Left ventricle myocardium inferior (tissue), 1 donor: ENCODE data around the gene LOXL3. TPM values are rescaled to one million over a fixed set of nuclear protein-coding genes. Genes with fewer than 3 reads are reported as not detected.

Source experiments
- DNase-seq: peaks from one replicate; pipeline ENCODE4 v3.0.0-alpha.2; 2020
- H3K27ac ChIP-seq: fragments of 200-600 bp; replicated peaks from 2 replicates; pipeline ENCODE4 v1.8.0; 2021
- H3K27me3 ChIP-seq: fragments of 200-600 bp; 2 replicates; pipeline ENCODE4 v1.8.0; 2021; ENCODE audit warnings: low read depth
- H3K36me3 ChIP-seq: fragments of 200-600 bp; 2 replicates; pipeline ENCODE4 v1.8.0; 2021
- H3K4me1 ChIP-seq: fragments of 200-600 bp; 2 replicates; pipeline ENCODE4 v1.8.0; 2021
- H3K4me3 ChIP-seq: fragments of 200-600 bp; 2 replicates; pipeline ENCODE4 v1.8.0; 2021; ENCODE audit warnings: mild to moderate bottlenecking, moderate library complexity
- H3K9me3 ChIP-seq: fragments of 200-600 bp; replicated peaks from 2 replicates; pipeline ENCODE4 v1.8.0; 2021
- intact Hi-C: fragments of 100-400 bp; cut with micrococcal nuclease; formaldehyde crosslinking; loops from one replicate; pipeline ENCODE4 v1.11.0; 2022
- total RNA-seq: library from RNA; stranded (reverse); fragmentation: NEBNext Ultra II Directional; extraction: Animal tissue kit (Norgen Biotek cat#: 25700); gene quantifications from one replicate; pipeline ENCODE4 v1.2.1, GENCODE V29; 2021
- TF ChIP-seq, protein P1 (sequence below): fragments of 200-600 bp; IDR thresholded peaks from 2 replicates; pipeline ENCODE4 v1.8.0; 2021; ENCODE audit warnings: antibody characterized with exemption, mild to moderate bottlenecking, borderline replicate concordance
- donor health status: DM: no; HTN: yes; CAD: no; lungs with severe emphysema.

LOXL3 gene
- total RNA-seq, 1 donor from 2014 or later: 4.7 TPM

GRCh38 chr2:74577448-74577847, 23.7 kb upstream of the LOXL3 start:
- Histone ChIP-seq H3K4me3 (no peak overlapping the region), H3K27me3 (peaks cover 16% of the 10 kb centered on the region), H3K4me1 (peaks cover 10% of the 10 kb centered on the region), H3K36me3 (no peaks in the 10 kb centered on the region), H3K27ac (peak overlapping the region; percentile 70), H3K9me3 (no peaks in the 10 kb centered on the region)
- no peak for DNase-seq
- intact Hi-C loops: no loop called here
- TF ChIP-seq, protein P1, sequence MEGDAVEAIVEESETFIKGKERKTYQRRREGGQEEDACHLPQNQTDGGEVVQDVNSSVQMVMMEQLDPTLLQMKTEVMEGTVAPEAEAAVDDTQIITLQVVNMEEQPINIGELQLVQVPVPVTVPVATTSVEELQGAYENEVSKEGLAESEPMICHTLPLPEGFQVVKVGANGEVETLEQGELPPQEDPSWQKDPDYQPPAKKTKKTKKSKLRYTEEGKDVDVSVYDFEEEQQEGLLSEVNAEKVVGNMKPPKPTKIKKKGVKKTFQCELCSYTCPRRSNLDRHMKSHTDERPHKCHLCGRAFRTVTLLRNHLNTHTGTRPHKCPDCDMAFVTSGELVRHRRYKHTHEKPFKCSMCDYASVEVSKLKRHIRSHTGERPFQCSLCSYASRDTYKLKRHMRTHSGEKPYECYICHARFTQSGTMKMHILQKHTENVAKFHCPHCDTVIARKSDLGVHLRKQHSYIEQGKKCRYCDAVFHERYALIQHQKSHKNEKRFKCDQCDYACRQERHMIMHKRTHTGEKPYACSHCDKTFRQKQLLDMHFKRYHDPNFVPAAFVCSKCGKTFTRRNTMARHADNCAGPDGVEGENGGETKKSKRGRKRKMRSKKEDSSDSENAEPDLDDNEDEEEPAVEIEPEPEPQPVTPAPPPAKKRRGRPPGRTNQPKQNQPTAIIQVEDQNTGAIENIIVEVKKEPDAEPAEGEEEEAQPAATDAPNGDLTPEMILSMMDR: no peak

GRCh38 chr2:74576863-74577229, 23.1 kb upstream of the LOXL3 start:
- Histone ChIP-seq H3K36me3 (no peaks in the 10 kb centered on the region), H3K4me3 (no peak overlapping the region), H3K4me1 (peaks cover 10% of the 10 kb centered on the region), H3K27ac (peak overlapping the region; percentile 70), H3K9me3 (no peaks in the 10 kb centered on the region), H3K27me3 (peaks cover 16% of the 10 kb centered on the region)
- intact Hi-C loops: no loop called here
- DNase-seq: no peak
- TF ChIP-seq, protein P1: no peak

DNA sequence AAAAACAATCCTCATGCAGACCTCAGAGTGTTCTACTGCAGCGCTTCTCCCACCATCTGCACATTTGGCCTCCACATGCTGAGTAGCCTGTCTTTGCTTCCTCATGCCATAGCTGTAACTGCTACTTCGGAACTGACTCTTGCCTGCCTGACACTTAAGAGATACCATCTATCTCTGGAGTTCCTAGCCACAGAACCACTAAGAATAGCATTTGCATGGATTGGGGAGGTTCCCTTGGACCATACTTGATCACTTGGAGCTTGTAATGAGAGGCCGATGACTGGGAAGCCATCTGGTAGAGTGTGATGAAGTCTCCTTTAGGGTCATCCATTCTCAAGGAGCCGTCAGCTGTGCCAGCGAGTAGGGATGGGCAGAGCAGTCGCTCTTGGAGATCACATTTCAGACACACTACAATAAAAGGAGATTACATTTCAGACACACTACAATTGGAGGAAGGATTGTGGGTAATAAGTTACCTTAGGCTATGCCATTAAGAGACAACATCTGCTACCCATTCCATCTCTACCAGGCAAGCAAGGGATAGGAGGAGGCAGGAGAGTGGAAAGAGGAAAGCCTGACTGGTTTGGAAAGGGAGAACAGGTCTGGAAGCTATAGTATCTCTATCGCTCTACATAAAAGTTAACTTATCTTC, 22.6 kb upstream of the LOXL3 start:
- H3K27ac ChIP-seq: peak overlapping the region; percentile 70
- intact Hi-C loops: no loop called here
- DNase-seq: no peak
- H3K36me3 ChIP-seq: no peaks in the 10 kb centered on the region
- TF ChIP-seq, protein P1: no peak
- no peak overlapping the region for H3K4me3 ChIP-seq
- H3K27me3 ChIP-seq: peaks cover 16% of the 10 kb centered on the region
- H3K9me3 ChIP-seq: no peaks in the 10 kb centered on the region
- peaks cover 10% of the 10 kb centered on the region for H3K4me1 ChIP-seq

DNA sequence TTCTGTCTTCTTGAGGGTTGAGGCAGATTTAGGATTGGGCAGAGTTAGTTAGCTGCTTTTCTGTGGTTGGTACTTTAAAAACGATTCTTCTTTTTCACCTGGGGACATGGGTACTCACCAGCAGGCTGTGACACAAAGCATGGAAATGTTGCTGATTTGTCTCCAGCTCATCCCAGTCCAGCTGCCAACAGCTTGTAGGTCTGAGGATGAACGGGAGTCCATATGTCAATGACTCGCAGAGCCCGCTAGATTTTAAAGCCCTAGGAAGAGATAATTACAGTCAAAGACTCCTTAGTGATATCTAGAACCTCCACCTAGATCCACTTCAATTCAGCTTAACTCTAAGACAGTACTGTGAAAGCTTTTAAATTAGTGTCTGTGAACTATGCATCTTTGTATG, 21.6 kb upstream of the LOXL3 start:
- H3K4me3 ChIP-seq: no peak overlapping the region
- intact Hi-C loops: no loop called here
- H3K27ac ChIP-seq: no peak overlapping the region
- no peaks in the 10 kb centered on the region for H3K36me3 ChIP-seq
- H3K27me3 ChIP-seq: peaks cover 8% of the 10 kb centered on the region
- H3K9me3 ChIP-seq: no peaks in the 10 kb centered on the region
- TF ChIP-seq, protein P1: no peak
- H3K4me1 ChIP-seq: peaks cover 10% of the 10 kb centered on the region
- DNase-seq: no peak

- H3K36me3 ChIP-seq: no peaks in the 10 kb centered on the region
- peak overlapping the region; percentile 21 for H3K27ac ChIP-seq
- DNase-seq: no peak
- intact Hi-C loops: no loop called here
- peaks cover 12% of the 10 kb centered on the region for H3K27me3 ChIP-seq
- no peaks in the 10 kb centered on the region for H3K9me3 ChIP-seq
- no peak overlapping the region for H3K4me3 ChIP-seq
- H3K4me1 ChIP-seq: peaks cover 10% of the 10 kb centered on the region
- TF ChIP-seq, protein P1: no peak
Measured at GRCh38 chr2:74573747-74574562, 20.2 kb upstream of the LOXL3 start.
